Spleen (tissue), 7 donors: Measurements from ENCODE around the gene PPP1R27.

Experiments
- POLR2A ChIP-seq, 3 donors: fragments of 450-650 bp; IDR thresholded peaks; one replicate each; pipeline ENCODE4 v1.5.1; 2017; ENCODE audit warnings: antibody characterized with exemption in 3 of 3, mild to moderate bottlenecking in 1 of 3
- TF ChIP-seq, protein P1 (sequence below), 11 experiments: fragments of 200-600 bp in 7 of 11; fragments of 450-650 bp in 4 of 11; sonication (generic) in 4 of 11; IDR thresholded peaks in 8 of 11; conservative IDR thresholded peaks in 3 of 11; 1 replicate in 7 of 11; 2 replicates in 4 of 11; pipeline versions ENCODE4 v1.4.0 to v1.8.0; 2016 to 2021; ENCODE audit warnings: antibody characterized with exemption in 11 of 11, inconsistent platforms in 4 of 11, mild to moderate bottlenecking in 1 of 11
- donor health status: DM: no; HTN: no; CAD: no; lungs with moderate emphysema.
- donor health status: DM: no; HTN: no; CAD: no.
- donor health status: DM: no; HTN: no; CAD: no.

DNA sequence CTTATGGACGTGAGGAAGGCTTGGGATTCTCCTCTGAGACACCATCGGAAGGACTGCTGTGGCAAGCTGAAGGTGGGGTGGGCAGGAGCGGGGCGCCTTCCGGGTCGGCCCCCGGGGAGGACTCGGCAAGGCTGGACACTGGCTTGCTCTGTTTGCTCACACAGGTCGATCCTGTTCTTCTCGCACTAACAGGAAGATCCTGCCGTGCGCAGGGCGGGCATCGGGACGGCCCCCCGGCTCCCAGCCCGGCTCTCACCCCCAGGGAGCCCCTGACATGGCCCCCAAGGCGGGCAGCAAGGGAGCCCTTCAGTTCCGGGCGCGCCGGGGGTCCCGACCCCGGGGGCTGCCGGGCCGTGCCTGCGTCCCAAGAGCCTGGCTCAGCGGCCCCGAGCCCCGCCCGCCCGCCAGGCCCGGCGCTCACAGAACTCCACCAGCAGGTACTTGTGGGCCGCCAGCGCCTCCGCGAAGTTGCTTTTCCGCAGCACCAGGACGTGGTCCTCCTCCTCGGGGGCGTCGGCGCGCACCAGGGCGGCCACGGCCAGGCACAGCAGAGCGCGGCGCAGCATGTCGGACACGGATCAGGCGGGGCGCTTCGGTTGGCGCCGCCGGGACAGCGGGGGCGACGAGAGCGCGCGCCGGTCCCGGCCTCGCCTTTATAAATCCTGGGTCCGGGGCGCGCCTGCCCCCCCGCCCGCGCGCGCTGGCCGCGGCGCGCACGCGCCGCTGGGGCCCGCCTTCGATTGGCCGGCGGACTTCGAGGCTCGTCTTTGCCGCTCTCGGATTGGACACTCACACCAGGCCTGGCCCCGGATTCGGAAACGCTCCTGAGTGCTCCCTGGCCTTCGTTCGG, 25.3 kb upstream of the PPP1R27 start, which contains the start of gene P4HB:
- peak in 2 of 3 donors; percentile 63 to 72 for TF ChIP-seq POLR2A (IDR thresholded peaks at IDR 0.05)
- TF ChIP-seq, protein P1, sequence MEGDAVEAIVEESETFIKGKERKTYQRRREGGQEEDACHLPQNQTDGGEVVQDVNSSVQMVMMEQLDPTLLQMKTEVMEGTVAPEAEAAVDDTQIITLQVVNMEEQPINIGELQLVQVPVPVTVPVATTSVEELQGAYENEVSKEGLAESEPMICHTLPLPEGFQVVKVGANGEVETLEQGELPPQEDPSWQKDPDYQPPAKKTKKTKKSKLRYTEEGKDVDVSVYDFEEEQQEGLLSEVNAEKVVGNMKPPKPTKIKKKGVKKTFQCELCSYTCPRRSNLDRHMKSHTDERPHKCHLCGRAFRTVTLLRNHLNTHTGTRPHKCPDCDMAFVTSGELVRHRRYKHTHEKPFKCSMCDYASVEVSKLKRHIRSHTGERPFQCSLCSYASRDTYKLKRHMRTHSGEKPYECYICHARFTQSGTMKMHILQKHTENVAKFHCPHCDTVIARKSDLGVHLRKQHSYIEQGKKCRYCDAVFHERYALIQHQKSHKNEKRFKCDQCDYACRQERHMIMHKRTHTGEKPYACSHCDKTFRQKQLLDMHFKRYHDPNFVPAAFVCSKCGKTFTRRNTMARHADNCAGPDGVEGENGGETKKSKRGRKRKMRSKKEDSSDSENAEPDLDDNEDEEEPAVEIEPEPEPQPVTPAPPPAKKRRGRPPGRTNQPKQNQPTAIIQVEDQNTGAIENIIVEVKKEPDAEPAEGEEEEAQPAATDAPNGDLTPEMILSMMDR (IDR thresholded peaks at IDR 0.05 in 8 of 11, conservative IDR thresholded peaks at IDR 0.05 in 3 of 11) = no peak
